Islet of Langerhans (tissue), 1 donor: ENCODE results near the gene DPP9.

Experiments used
- FAIRE-seq: peaks from one replicate; lab custom pipeline; 2011; peaks lifted over from hg19 to GRCh38; lab: Jason Lieb, UNC

Gene DPP9

GRCh38 chr19:4656102-4656501 is 67.5 kb downstream of the DPP9 start:
- FAIRE-seq: no peak

DNA sequence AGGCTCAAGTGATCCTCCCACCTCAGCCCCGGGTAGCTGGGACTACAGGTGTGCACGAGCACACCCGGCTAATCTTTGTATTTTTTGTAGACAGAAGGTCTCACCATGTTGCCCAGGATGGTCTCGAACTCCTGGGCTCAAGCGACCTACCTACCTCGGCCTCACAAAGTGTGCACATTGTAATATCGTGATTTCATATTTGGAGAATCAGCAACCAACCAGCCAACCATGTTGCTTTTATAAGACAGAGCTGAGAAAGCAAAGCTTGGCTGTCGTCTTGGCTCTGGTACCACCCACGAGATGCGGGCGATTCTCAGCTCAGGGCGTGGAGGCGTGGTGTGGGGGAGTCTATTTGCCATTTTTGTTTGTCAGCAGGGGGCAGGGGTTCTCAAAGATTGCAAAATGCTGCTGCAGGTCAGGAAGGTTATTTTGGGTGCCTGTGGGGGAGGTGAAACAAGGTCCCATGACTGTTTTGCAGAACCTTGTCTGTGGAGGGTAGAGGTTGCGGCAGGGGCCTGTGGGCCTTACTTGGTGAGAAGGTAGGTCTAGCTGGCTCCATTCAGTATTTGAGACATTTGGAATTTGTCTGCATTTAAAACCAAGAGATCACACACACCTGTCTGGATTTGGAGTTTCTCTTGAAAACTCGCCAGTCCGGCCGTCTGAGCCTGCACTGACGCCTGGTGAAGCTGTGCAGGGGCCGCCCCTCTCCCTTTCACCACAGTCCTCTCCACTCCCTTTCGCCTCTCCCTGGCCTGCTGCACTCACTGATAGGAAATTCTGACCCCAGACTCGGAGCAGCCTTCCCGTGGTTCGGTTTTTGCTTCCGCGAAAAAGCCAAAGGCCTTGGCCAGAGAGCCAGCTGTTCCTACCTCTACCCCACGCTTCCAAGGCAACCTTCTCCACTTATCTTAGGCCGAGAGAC is 68.9 kb downstream of the DPP9 start:
- no peak for FAIRE-seq

GRCh38 chr19:4653793-4654436 is 69.7 kb downstream of the DPP9 start:
- FAIRE-seq: no peak

DNA sequence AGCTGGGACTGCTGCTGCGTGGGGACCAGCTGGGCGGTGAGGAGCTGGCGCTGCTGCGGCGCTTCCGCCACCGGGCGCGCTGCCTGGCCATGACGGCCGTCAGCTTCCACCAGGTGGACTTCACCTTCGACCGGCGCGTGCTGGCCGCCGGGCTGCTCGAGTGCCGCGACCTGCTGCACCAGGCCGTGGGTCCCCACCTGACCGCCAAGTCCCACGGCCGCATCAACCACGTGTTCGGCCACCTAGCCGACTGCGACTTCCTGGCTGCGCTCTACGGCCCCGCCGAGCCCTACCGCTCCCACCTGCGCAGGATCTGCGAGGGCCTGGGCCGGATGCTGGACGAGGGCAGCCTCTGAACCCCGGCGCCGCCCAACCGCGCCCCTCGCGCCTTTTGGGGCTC is 71.6 kb downstream of the DPP9 start:
- no peak for FAIRE-seq

- no peak for FAIRE-seq
These were observed 73.5 kb downstream of the DPP9 start for GRCh38 chr19:4650159-4650558.

GRCh38 chr19:4649392-4650047 is 74.1 kb downstream of the DPP9 start:
- FAIRE-seq: no peak

DNA sequence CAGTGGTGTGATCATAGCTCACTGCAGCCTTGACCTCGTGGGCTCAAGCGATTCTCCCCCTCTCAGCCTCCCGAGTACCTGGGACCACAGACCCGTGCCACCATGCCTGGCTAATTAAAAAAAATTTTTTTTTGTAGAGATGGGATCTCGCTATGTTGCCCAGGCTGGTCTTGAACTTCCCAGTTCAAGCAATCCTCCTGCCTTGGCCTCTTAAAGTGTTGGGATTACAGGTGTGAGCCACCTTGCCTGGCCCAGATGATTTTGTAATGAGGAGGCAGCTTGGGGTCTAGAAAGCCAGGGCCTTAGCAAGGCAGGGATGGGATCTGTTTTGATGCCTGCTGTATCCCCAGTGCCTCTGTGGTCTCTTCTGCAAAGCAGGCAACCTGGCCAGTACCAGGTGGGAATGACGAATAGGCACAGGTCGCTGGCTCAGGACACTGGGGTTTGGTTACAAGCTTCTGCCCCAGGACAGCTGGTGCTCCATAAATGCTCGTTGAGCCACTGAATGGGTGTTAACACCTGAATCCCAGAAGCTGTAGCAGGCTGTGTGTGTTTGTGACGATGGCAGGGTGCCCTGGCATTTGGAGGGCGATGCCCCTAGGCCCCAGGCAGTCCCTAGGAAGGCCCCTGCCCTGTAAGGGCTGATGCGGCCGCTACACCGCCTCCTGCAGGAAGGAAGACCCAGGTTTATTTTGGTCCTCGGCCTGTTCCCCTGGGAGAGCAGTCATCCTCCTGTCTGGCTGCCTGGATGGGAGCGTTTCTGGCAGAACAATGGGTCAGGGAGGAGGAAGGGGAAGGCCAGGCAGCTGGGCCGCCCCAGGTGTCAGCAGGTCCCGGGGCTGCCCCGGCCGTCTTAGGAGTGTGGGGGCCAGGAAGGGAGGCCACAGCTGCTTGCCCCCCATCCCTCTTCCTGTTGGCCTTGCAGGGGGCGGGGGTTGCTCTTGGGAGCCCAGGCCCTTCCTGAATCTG is 75.7 kb downstream of the DPP9 start:
- FAIRE-seq: no peak

GRCh38 chr19:4645718-4646117 is 77.9 kb downstream of the DPP9 start:
- FAIRE-seq: no peak

DNA sequence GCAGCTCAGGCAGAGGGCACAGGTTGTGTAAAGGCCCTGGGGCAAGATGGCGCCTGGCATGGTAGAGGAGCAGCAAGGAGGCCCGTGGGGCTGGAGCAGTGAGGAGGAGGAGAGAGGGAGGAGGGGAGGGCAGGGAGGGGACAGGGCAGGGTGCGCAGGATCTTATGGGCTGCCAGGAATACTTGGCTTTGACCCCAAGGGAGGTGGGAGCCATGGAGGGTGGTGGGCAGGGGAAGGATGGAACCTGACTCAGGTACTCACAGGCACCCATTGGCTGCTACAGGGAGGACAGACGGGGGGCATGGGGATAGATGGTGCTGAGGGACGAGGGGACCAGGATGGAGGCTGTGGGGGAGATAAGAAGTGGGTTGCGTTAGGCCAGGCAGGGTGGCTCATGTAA is 81.0 kb downstream of the DPP9 start:
- FAIRE-seq: no peak

GRCh38 chr19:4641132-4641531 is 82.5 kb downstream of the DPP9 start:
- FAIRE-seq: no peak

GRCh38 chr19:4640247-4641000 is 83.2 kb downstream of the DPP9 start:
- no peak for FAIRE-seq

- no peak for FAIRE-seq
These were observed 84.0 kb downstream of the DPP9 start for GRCh38 chr19:4639531-4640246.

DNA sequence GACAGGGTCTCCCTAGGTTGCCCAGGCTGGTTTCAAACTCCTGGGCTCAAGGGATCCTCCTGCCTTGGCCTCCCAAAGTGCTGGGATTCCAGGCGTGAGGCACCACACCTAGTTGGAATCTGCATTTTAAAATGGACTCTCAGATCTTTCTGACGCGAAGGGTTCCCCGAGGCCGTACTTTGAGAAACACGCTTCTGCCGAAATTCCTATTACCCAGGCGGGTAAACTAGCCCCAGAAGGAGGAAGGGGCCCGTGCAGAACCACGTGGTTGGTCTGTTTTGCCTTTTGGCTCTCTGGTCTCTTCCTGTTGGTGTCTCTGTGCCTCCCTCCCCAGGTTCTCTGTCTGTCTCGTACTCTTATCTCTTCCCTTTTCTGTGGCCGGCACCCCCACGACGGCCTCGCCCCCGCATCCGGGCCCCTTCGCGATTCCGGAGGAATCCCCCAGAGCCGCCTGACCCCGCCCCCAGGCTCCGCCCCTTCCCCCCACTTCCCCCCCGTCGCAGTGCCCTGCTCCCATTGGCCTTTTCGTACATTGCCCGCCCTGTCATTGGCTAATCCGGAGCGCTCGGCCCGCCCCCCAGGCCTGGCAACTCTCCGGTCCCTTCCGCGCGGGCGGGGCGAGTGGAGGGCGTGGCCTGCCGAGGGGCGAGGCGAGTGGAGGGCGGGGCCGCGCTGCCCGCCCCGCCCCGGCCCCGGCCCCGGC is 84.7 kb downstream of the DPP9 start, which contains the start of gene TNFAIP8L1:
TNFAIP8L1 (plus strand) TSS at position 689 of the 703 bp plus-strand sequence. CDS start 12,354 bp downstream, outside the sequence.
- FAIRE-seq: no peak

DNA sequence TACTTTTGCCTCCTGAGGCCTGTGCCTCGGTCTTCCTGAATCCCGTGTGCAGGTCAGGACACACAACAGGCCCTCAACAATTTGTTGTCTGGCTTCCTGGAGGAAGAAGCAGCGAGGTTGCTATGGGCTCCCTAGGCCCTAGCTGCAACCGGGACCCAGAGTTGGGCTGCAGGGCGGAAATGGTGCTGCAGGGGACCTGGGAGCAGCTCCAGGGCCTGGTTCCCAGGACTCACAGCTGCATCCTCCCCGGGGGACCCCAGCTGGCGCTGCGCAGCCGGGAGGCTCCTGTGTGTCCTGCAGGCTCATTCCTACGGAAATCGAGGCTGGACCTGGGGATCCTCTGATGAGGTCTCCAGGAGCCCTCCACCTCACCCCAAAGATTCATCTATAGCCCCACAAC is 85.3 kb downstream of the DPP9 start:
- FAIRE-seq: no peak

GRCh38 chr19:4636761-4637160 is 86.9 kb downstream of the DPP9 start:
- FAIRE-seq: no peak

GRCh38 chr19:4636151-4636717 is 87.4 kb downstream of the DPP9 start:
- no peak for FAIRE-seq

DNA sequence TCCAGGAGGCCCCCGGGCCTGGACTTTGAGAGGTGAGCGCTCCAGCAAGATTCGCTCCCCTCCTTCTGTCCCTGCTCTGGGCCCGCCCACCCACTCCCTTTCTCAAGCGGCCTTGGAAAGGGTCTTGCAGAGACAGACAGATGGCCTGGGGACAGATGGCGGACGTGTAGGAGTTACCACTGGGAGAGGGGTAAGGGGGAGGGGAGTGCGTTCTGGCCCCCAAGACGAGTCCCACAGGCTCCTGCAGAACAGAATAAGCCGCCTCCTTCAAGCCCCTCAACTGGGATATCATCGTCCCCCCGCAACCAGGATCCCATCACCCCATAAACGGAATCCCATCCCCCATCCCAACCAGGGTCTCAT is 87.9 kb downstream of the DPP9 start:
- FAIRE-seq: no peak

- FAIRE-seq: no peak
These were observed 90.3 kb downstream of the DPP9 start for GRCh38 chr19:4633140-4633967.
